ENCODE measurements around the gene CYTH4. TPM values are rescaled to one million over a fixed set of nuclear protein-coding genes. Genes with fewer than 3 reads are reported as not detected.

Gene CYTH4
- total and polyA plus RNA-seq, 2 of the 13 experiments (the other 11 are each of a cell fraction or from before 2014, with no cell fraction given) = not detected

DNA sequence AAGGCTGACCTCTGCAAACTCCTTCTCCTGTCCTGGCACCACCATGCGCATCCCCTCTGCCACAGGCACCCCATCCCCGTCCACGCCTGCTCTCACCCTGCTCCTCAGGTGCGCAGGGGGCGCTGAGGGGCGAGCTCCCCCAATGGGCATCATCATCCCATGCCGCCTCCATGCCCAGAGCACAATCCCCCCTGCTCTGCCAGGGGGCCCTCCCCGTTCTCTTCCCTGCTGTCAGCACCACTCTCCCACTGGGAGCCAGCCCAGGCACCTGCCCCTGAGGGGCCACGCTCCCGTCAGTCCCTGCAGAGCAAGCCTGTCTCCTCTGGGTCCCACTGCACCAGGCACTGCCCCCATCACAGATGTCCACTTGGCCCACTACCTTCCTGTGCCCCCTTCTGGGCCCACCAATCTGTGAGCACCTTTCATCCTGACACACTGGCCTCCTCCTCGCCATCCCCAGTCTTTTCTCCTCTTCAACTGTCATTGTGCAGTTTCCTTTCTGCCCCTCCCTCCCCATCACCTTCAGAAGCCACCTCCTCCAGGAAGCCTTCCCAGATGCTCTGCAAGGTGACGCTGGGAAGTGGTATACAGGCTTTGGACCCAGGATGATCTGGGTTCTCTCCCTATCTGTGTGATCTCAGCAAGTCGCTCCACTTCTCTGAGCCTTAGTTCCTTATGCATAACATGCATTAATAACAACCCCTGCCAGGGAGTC lies 62.6 kb downstream of the CYTH4 start:
- no peak overlapping the region for H3K9ac ChIP-seq (ENCODE audit: insufficient read depth, low read depth, low read length)
- intact Hi-C loops (cut with micrococcal nuclease; ENCODE audit: unreplicated experiment) = no loop called here
- no TSS peak for BruUV-seq (replicated peaks)
- no peak overlapping the region for H3K4me2 ChIP-seq (ENCODE audit: low read depth, low read length)
- no peaks in the 10 kb centered on the region for H3K79me2 ChIP-seq (ENCODE audit: insufficient read depth, low read length)
- no peak for FAIRE-seq
- H3K4me1 ChIP-seq (ENCODE audit: insufficient read depth, low read length) = no peaks in the 10 kb centered on the region
- H3K27me3 ChIP-seq (ENCODE audit: control insufficient read depth in 1 of 2, insufficient read depth in 2 of 2, low read length in 2 of 2) = peaks cover under 1 to 26% of the 10 kb centered on the region in 2 experiments; a peak in 4 of 5 replicates
- H2AFZ ChIP-seq (ENCODE audit: low read length) = no peak overlapping the region
- DNase-seq (ENCODE audit: low spot score) = no peak
- no peaks in the 10 kb centered on the region for H3K36me3 ChIP-seq (replicated peaks in 1 of 2; ENCODE audit: control insufficient read depth in 1 of 2, insufficient read depth in 2 of 2, low read length in 2 of 2)
- no peak overlapping the region for H3K27ac ChIP-seq (ENCODE audit: extremely low read length, insufficient read depth, low read length)
- in situ Hi-C loops (cut with HindIII; ENCODE audit: extremely low pct_ligation_motif_present, low pct_unique_long_range_greater_than_20kb) = loop anchor here (5.0 kb wide), 1 partner anchor 32 kb away; no protein-coding TSS in a partner anchor
- H4K20me1 ChIP-seq (ENCODE audit: insufficient read depth, low read length) = no peaks in the 10 kb centered on the region
- WGBS (ENCODE audit: low lambda C conversion rate) = 26% methylated on average over 10 of the region's 13 CpGs
- POLR2A ChIA-PET = no interaction called here
- TF ChIP-seq ZNF615 (CRISPR knock-in tag; IDR thresholded peaks at IDR 0.05; ENCODE audit: borderline replicate concordance) (no peak), ZNF501 (CRISPR knock-in tag; IDR thresholded peaks at IDR 0.05) (no peak), CHD2 (IDR thresholded peaks at IDR 0.05; ENCODE audit: low read depth, low read length) (no peak), PHF21A (CRISPR knock-in tag; IDR thresholded peaks at IDR 0.05) (no peak), PAF1 (CRISPR knock-in tag; IDR thresholded peaks at IDR 0.05) (no peak), ZNF160 (CRISPR knock-in tag; IDR thresholded peaks at IDR 0.05) (no peak), TP53 (CRISPR knock-in tag; conservative IDR thresholded peaks at IDR 0.05) (no peak)
- TF ChIP-seq, protein P1, sequence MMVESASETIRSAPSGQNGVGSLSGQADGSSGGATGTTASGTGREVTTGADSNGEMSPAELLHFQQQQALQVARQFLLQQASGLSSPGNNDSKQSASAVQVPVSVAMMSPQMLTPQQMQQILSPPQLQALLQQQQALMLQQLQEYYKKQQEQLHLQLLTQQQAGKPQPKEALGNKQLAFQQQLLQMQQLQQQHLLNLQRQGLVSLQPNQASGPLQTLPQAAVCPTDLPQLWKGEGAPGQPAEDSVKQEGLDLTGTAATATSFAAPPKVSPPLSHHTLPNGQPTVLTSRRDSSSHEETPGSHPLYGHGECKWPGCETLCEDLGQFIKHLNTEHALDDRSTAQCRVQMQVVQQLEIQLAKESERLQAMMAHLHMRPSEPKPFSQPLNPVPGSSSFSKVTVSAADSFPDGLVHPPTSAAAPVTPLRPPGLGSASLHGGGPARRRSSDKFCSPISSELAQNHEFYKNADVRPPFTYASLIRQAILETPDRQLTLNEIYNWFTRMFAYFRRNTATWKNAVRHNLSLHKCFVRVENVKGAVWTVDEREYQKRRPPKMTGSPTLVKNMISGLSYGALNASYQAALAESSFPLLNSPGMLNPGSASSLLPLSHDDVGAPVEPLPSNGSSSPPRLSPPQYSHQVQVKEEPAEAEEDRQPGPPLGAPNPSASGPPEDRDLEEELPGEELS (CRISPR knock-in tag; IDR thresholded peaks at IDR 0.05) = no peak
- H3K9me3 ChIP-seq (ENCODE audit: low read length) = no peaks in the 10 kb centered on the region
- no peak for ATAC-seq
- CTCF ChIA-PET (ENCODE audit: low intra/inter-chr PET ratio, low total read pairs) = no interaction called here
- H3K4me3 ChIP-seq (replicated peaks in 1 of 3; ENCODE audit: insufficient read depth in 1 of 3, low read depth in 2 of 3, low read length in 3 of 3) = no peak overlapping the region
